ENCODE results near the gene RHOF.

GRCh38 chr12:121769297-121769830, 24.1 kb downstream of the RHOF start:
- TF ChIP-seq EP300 (IDR thresholded peaks at IDR 0.05; ENCODE audit: borderline replicate concordance in 1 of 2, low read depth in 1 of 2, low read length in 1 of 2) (no peak), GABPA (IDR thresholded peaks at IDR 0.05; ENCODE audit: low read depth) (no peak), CTCF (IDR thresholded peaks at IDR 0.05) (no peak), USF1 (IDR thresholded peaks at IDR 0.05; ENCODE audit: borderline replicate concordance, low read depth) (no peak), JUND (IDR thresholded peaks at IDR 0.05) (no peak), YY1 (IDR thresholded peaks at IDR 0.05; ENCODE audit: low read depth) (no peak), MAX (IDR thresholded peaks at IDR 0.05; ENCODE audit: low read depth) (no peak), SMC3 (IDR thresholded peaks at IDR 0.05; ENCODE audit: low read depth, low read length) (no peak), REST (IDR thresholded peaks at IDR 0.05; ENCODE audit: low read depth, low read length) (no peak), NRF1 (IDR thresholded peaks at IDR 0.05; ENCODE audit: low read depth, low read length) (no peak), PBX3 (IDR thresholded peaks at IDR 0.05) (no peak), FOSL2 (IDR thresholded peaks at IDR 0.05; ENCODE audit: borderline replicate concordance, low read depth) (no peak)

All from SK-N-SH (cell line).